A549 (cell line): ENCODE measurements around the gene SH3PXD2A. TPM values are rescaled to one million over a fixed set of nuclear protein-coding genes. Genes with fewer than 3 reads are reported as not detected.

ENCODE experiments used
- ATAC-seq, 2 experiments: fragments of 200-7000 bp in 1 of 2; fragments of >200 bp in 1 of 2; cut with Nextera tagmentation in 1 of 2; cut with Tn5 transposase in 1 of 2; 3 replicates each; pipeline versions ENCODE4 v1.8.0 to v1.9.1; 2018 to 2020; ENCODE audit warnings: mild to moderate bottlenecking in 1 of 2, moderate library complexity in 1 of 2
- CTCF ChIA-PET: fragments of 300-600 bp; sonication (Branson Sonifier 250); formaldehyde crosslinking; extraction: SDS; loops from one replicate; lab custom pipeline; 2021; ENCODE audit warnings: antibody characterized with exemption, inconsistent platforms; lab: Yijun Ruan, JAX
- POLR2A ChIA-PET: fragments of 350-600 bp; formaldehyde crosslinking; extraction: SDS; loops from one replicate; lab custom pipeline; 2021; ENCODE audit warnings: antibody characterized with exemption, inconsistent platforms; lab: Yijun Ruan, JAX
- DNase-seq, 2 experiments: peaks; one replicate each; pipeline versions ENCODE4 v3.0.0 to v3.0.0-alpha.2; 2011 to 2016; ENCODE audit warnings: low read depth in 1 of 2, low spot score in 1 of 2
- FAIRE-seq: peaks from 2 replicates; lab custom pipeline; 2011; peaks lifted over from hg19 to GRCh38; lab: Jason Lieb, UNC
- H3K27ac ChIP-seq, 2 experiments: fragments of >200 bp; sonication (Bioruptor Twin); formaldehyde crosslinking; 3 replicates each; pipeline ENCODE4 v1.5.1; 2016 to 2017
- H3K4me1 ChIP-seq: fragments of >200 bp; sonication (Bioruptor Twin); formaldehyde crosslinking; 3 replicates; pipeline ENCODE4 v1.6.1; 2016
- H3K4me2 ChIP-seq: fragments of >200 bp; sonication (Bioruptor Twin); formaldehyde crosslinking; 3 replicates; pipeline ENCODE4 v1.6.1; 2016
- H3K4me3 ChIP-seq: fragments of >200 bp; sonication (Bioruptor Twin); formaldehyde crosslinking; 3 replicates; pipeline ENCODE4 v1.5.1; 2016
- H3K9me3 ChIP-seq: fragments of >200 bp; sonication (Bioruptor Twin); formaldehyde crosslinking; 3 replicates; pipeline ENCODE4 v1.6.1; 2016
- BCL3 ChIP-seq: fragments of >200 bp; sonication (Bioruptor Twin); formaldehyde crosslinking; IDR thresholded peaks from 3 replicates; pipeline ENCODE4 v1.6.1; 2016
- ESRRA ChIP-seq: fragments of 150-350 bp; IDR thresholded peaks from 2 replicates; pipeline ENCODE4 v1.6.1; 2014; ENCODE audit warnings: mild to moderate bottlenecking, low read length, borderline replicate concordance
- HES2 ChIP-seq: fragments of >200 bp; sonication (Bioruptor Twin); formaldehyde crosslinking; IDR thresholded peaks from 2 replicates; pipeline ENCODE4 v1.6.1; 2016
- KDM1A ChIP-seq: fragments of 200-600 bp; sonication (generic); IDR thresholded peaks from 2 replicates; pipeline ENCODE4 v1.6.1; 2016; ENCODE audit warnings: low read depth, mild to moderate bottlenecking
- NFE2L2 ChIP-seq: fragments of 150-350 bp; conservative IDR thresholded peaks from 2 replicates; pipeline ENCODE4 v1.6.1; 2014; ENCODE audit warnings: low read length
- PHF8 ChIP-seq: fragments of 200-600 bp; sonication (generic); IDR thresholded peaks from 2 replicates; pipeline ENCODE4 v1.6.1; 2016; ENCODE audit warnings: low read depth, mild to moderate bottlenecking, antibody characterized with exemption, moderate library complexity, borderline replicate concordance
- RARB ChIP-seq: fragments of 250-450 bp; sonication (Bioruptor Pico); IDR thresholded peaks from 2 replicates; pipeline ENCODE4 v1.8.0; 2021; ENCODE audit warnings: mild to moderate bottlenecking, moderate library complexity
- REST ChIP-seq: fragments of 200-600 bp; sonication (generic); IDR thresholded peaks from 2 replicates; pipeline ENCODE4 v1.6.1; 2016; ENCODE audit warnings: antibody characterized with exemption, mild to moderate bottlenecking, moderate library complexity
- RNF2 ChIP-seq: fragments of 200-600 bp; sonication (generic); IDR thresholded peaks from 2 replicates; pipeline ENCODE4 v1.6.1; 2016; ENCODE audit warnings: low read depth, mild to moderate bottlenecking, antibody characterized with exemption, moderate library complexity, borderline replicate concordance
- SMC3 ChIP-seq: fragments of >200 bp; sonication (Bioruptor Twin); formaldehyde crosslinking; IDR thresholded peaks from 3 replicates; pipeline ENCODE4 v1.6.1; 2018; ENCODE audit warnings: inconsistent platforms
- ZC3H11A ChIP-seq: fragments of 450-650 bp; IDR thresholded peaks from 2 replicates; pipeline ENCODE4 v1.6.1; 2014; ENCODE audit warnings: antibody characterized with exemption, mild to moderate bottlenecking
- ZNF302 ChIP-seq: fragments of 250-450 bp; sonication (Bioruptor Pico); IDR thresholded peaks from 2 replicates; pipeline ENCODE4 v1.9.0; 2021; ENCODE audit warnings: inconsistent platforms, mild to moderate bottlenecking, moderate library complexity
- WGBS: methylation state at CpG from one replicate; pipeline ENCODE4 v1.1.6; 2017; ENCODE audit errors: missing lambda C conversion rate; 5-methylcytosine and 5-hydroxymethylcytosine counted together
- polyA plus RNA-seq, 4 experiments: library from polyadenylated mRNA; depleted of rRNA in 3 of 4; stranded (reverse); fragments of >200 nt; fragmentation: RNase III in 1 of 4; extraction: RNeasy Plus Mini Kit Qiagen cat#74134 plus additional on column Dnase treatment in 1 of 4; gene quantifications; 2 replicates in 3 of 4; 3 replicates in 1 of 4; pipeline ENCODE4 v1.2.3, GENCODE V29; 2011 to 2017
- TF ChIP-seq, protein P1 (sequence below): fragments of 250-450 bp; sonication (Bioruptor Pico); IDR thresholded peaks from 2 replicates; pipeline ENCODE4 v1.5.0; 2020; ENCODE audit warnings: low read depth, mild to moderate bottlenecking, moderate library complexity
- TF ChIP-seq, protein P2 (sequence below): IDR thresholded peaks from 2 replicates; pipeline ENCODE4 v1.6.1; 2012

SH3PXD2A gene
- polyA plus RNA-seq, 2 of the 4 experiments (the other 2 are of a cell fraction): 2.4 to 3.9 TPM

- 71% methylated on average over 8 of the region's 8 CpGs for WGBS
- no peak overlapping the region for H3K27ac ChIP-seq
- no peak overlapping the region for H3K4me3 ChIP-seq
- no peak for ATAC-seq
- TF ChIP-seq REST: no peak
- DNase-seq: no peak
- FAIRE-seq: no peak
- ChIA-PET POLR2A (no interaction called here), CTCF (interaction anchor here (0.9 kb wide), 1 partner anchor 48 kb away, joined by 3 read pairs; no protein-coding TSS in a partner anchor)
- no peaks in the 10 kb centered on the region for H3K4me1 ChIP-seq
- H3K9me3 ChIP-seq: peaks cover 8% of the 10 kb centered on the region; the same call in 2 of the 3 replicates
- no peak overlapping the region for H3K4me2 ChIP-seq
Measured at GRCh38 chr10:103653581-103654037, 201.8 kb downstream of the SH3PXD2A start.

DNA sequence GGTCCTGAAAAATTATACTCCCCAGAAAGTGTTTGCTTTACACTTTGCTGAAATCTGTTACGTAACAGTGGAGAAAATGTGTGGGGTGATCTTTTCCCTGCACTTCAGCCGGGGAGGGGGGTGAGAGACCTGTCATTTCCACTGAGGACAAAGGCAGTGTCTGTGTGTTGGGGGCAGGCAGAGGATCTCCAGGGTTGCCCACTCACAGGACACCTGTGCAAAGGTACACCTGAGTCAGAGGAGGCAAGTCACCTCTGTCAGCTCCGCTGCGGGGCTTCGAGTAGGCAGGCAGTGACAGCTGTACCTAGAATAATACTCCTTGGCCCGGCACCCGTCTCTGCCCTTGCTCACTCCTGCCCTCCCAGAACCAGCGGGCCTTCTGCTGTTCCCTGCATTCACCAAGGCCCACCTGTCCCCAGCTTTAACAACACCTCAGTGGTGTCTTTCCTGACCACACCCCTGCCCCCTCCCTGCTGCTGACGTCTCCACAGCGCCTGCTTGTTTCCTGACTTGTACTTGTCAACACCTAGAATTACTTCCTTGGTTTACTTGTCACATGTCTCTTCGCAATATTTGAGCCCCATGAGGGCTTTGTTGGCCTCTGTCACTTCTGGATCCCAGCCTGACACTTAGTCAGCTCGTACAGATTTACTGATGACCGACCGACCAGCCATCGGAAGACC is 202.6 kb downstream of the SH3PXD2A start:
- Histone ChIP-seq H3K4me2 (no peak overlapping the region), H3K9me3 (peaks cover 8% of the 10 kb centered on the region; the same call in 2 of the 3 replicates), H3K27ac (no peak overlapping the region), H3K4me1 (no peaks in the 10 kb centered on the region), H3K4me3 (no peak overlapping the region)
- DNase-seq (no peak), ATAC-seq (no peak), FAIRE-seq (no peak)
- TF ChIP-seq, protein P1, sequence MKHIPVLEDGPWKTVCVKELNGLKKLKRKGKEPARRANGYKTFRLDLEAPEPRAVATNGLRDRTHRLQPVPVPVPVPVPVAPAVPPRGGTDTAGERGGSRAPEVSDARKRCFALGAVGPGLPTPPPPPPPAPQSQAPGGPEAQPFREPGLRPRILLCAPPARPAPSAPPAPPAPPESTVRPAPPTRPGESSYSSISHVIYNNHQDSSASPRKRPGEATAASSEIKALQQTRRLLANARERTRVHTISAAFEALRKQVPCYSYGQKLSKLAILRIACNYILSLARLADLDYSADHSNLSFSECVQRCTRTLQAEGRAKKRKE: no peak
- TF ChIP-seq BCL3: no peak
- ChIA-PET CTCF (interaction anchor here (0.6 to 4.5 kb wide), 7 partner anchors 10 to 54 kb away, joined by 3 to 21 read pairs (median 4); no protein-coding TSS in a partner anchor), POLR2A (no interaction called here)
- WGBS: 84% methylated on average over 15 of the region's 15 CpGs

GRCh38 chr10:103651783-103652476 is 203.4 kb downstream of the SH3PXD2A start:
- CTCF ChIA-PET: interaction anchor here (0.6 to 4.5 kb wide), 8 partner anchors 10 to 113 kb away, joined by 3 to 21 read pairs (median 4); no protein-coding TSS in a partner anchor

More at GRCh38 chr10:103651783-103652476, 203.4 kb downstream of the SH3PXD2A start:
- H3K4me3 ChIP-seq: no peak overlapping the region
- H3K4me1 ChIP-seq: no peaks in the 10 kb centered on the region
- no peak overlapping the region for H3K4me2 ChIP-seq
- DNase-seq (no peak), ATAC-seq (no peak), FAIRE-seq (no peak)
- POLR2A ChIA-PET: no interaction called here
- peaks cover under 1% of the 10 kb centered on the region; the same call in 1 of the 3 replicates for H3K9me3 ChIP-seq
- no peak overlapping the region for H3K27ac ChIP-seq
- TF ChIP-seq KDM1A (no peak), HES2 (no peak), ESRRA (no peak), NFE2L2 (no peak), RNF2 (no peak), ZNF302 (CRISPR knock-in tag) (no peak), ZC3H11A (no peak), RARB (CRISPR knock-in tag) (no peak), SMC3 (no peak), PHF8 (no peak)
- TF ChIP-seq, protein P2, sequence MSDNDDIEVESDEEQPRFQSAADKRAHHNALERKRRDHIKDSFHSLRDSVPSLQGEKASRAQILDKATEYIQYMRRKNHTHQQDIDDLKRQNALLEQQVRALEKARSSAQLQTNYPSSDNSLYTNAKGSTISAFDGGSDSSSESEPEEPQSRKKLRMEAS: no peak
- 78% methylated on average over 10 of the region's 10 CpGs for WGBS
